ENCODE results near the gene INO80.

- TF ChIP-seq POLR2AphosphoS5 (IDR thresholded peaks at IDR 0.05; ENCODE audit: borderline replicate concordance, low read depth, low read length) = no peak
- TF ChIP-seq EZH2 (IDR thresholded peaks at IDR 0.05) = no peak
Measured at GRCh38 chr15:41020311-41020710, 95.8 kb downstream of the INO80 start.
